NT2/D1 (cell line): ENCODE data around the gene PKNOX2.

ENCODE experiments used
- DNase-seq: peaks from one replicate; pipeline ENCODE4 v3.0.0-alpha.2; 2011; ENCODE audit warnings: low read depth, low spot score
- H3K27me3 ChIP-seq: 2 replicates; pipeline ENCODE4 v1.6.0; 2011; ENCODE audit warnings: mild to moderate bottlenecking; ENCODE audit not compliant: insufficient read length, insufficient read depth
- H3K36me3 ChIP-seq: 2 replicates; pipeline ENCODE4 v1.6.1; 2011; ENCODE audit warnings: mild to moderate bottlenecking, low read length, mixed read lengths; ENCODE audit not compliant: insufficient read depth, insufficient read length
- H3K4me1 ChIP-seq: 2 replicates; pipeline ENCODE4 v1.5.1; 2011; ENCODE audit not compliant: insufficient read depth, insufficient read length
- H3K4me3 ChIP-seq: 2 replicates; pipeline ENCODE4 v1.5.1; 2011; ENCODE audit warnings: low read depth; ENCODE audit not compliant: insufficient read length
- H3K9ac ChIP-seq: 2 replicates; pipeline ENCODE4 v1.6.0; 2011; ENCODE audit warnings: low read depth; ENCODE audit not compliant: insufficient read length
- H3K9me3 ChIP-seq: 2 replicates; pipeline ENCODE4 v1.5.1; 2011; ENCODE audit warnings: mild to moderate bottlenecking, low read length; ENCODE audit not compliant: insufficient read depth
- SUZ12 ChIP-seq: IDR thresholded peaks from 2 replicates; pipeline ENCODE4 v1.6.1; 2011; ENCODE audit not compliant: insufficient read length, insufficient read depth; ENCODE audit errors: extremely low read depth
- YY1 ChIP-seq: IDR thresholded peaks from 2 replicates; pipeline ENCODE4 v1.6.1; 2011; ENCODE audit not compliant: insufficient read length, insufficient read depth
- ZNF274 ChIP-seq: IDR thresholded peaks from 2 replicates; pipeline ENCODE4 v1.6.1; 2011; ENCODE audit warnings: mild to moderate bottlenecking, low read depth, low read length

Gene PKNOX2

GRCh38 chr11:125388611-125389010, 224.1 kb downstream of the PKNOX2 start:
- Histone ChIP-seq H3K4me1 (no peaks in the 10 kb centered on the region), H3K36me3 (peaks cover 2% of the 10 kb centered on the region), H3K4me3 (no peak overlapping the region), H3K27me3 (no peaks in the 10 kb centered on the region), H3K9ac (no peak overlapping the region), H3K9me3 (no peaks in the 10 kb centered on the region)
- no peak for TF ChIP-seq ZNF274
- no peak for TF ChIP-seq YY1
- TF ChIP-seq SUZ12: no peak
- DNase-seq: no peak

GRCh38 chr11:125389339-125390166, 225.0 kb downstream of the PKNOX2 start:
- Histone ChIP-seq H3K36me3 (peaks cover 2% of the 10 kb centered on the region), H3K9ac (no peak overlapping the region), H3K27me3 (no peaks in the 10 kb centered on the region), H3K4me3 (no peak overlapping the region), H3K9me3 (no peaks in the 10 kb centered on the region), H3K4me1 (no peaks in the 10 kb centered on the region)
- TF ChIP-seq ZNF274 (no peak), SUZ12 (no peak), YY1 (no peak)
- DNase-seq: no peak

- Histone ChIP-seq H3K4me1 (no peaks in the 10 kb centered on the region), H3K36me3 (peaks cover 2% of the 10 kb centered on the region), H3K27me3 (no peaks in the 10 kb centered on the region), H3K9me3 (no peaks in the 10 kb centered on the region), H3K9ac (no peak overlapping the region), H3K4me3 (no peak overlapping the region)
- no peak for TF ChIP-seq YY1
- TF ChIP-seq SUZ12: no peak
- no peak for TF ChIP-seq ZNF274
- no peak for DNase-seq
Observed at GRCh38 chr11:125390946-125391345, 226.4 kb downstream of the PKNOX2 start.

GRCh38 chr11:125393331-125393730, 228.8 kb downstream of the PKNOX2 start:
- no peak overlapping the region for H3K9ac ChIP-seq
- H3K27me3 ChIP-seq: no peaks in the 10 kb centered on the region
- no peak for TF ChIP-seq SUZ12
- no peak for TF ChIP-seq ZNF274
- no peak for TF ChIP-seq YY1

GRCh38 chr11:125394296-125394695, 229.7 kb downstream of the PKNOX2 start:
- H3K36me3 ChIP-seq: peaks cover 10% of the 10 kb centered on the region
- DNase-seq: no peak
- H3K9me3 ChIP-seq: no peaks in the 10 kb centered on the region
- H3K27me3 ChIP-seq: no peaks in the 10 kb centered on the region
- H3K9ac ChIP-seq: no peak overlapping the region
- H3K4me1 ChIP-seq: peaks cover 3% of the 10 kb centered on the region
- TF ChIP-seq ZNF274 (no peak), YY1 (no peak), SUZ12 (no peak)
- H3K4me3 ChIP-seq: no peak overlapping the region

More at GRCh38 chr11:125393331-125393730, 228.8 kb downstream of the PKNOX2 start:
- no peaks in the 10 kb centered on the region for H3K9me3 ChIP-seq
- no peak for DNase-seq
- peaks cover 1% of the 10 kb centered on the region for H3K4me1 ChIP-seq
- H3K4me3 ChIP-seq: no peak overlapping the region
- peaks cover 7% of the 10 kb centered on the region for H3K36me3 ChIP-seq

- TF ChIP-seq ZNF274: no peak
- TF ChIP-seq YY1: no peak
- no peaks in the 10 kb centered on the region for H3K27me3 ChIP-seq
Observed at GRCh38 chr11:125397421-125397820, 232.9 kb downstream of the PKNOX2 start.

GRCh38 chr11:125398475-125398874, 233.9 kb downstream of the PKNOX2 start:
- no peak overlapping the region for H3K9ac ChIP-seq
- DNase-seq: no peak
- no peaks in the 10 kb centered on the region for H3K27me3 ChIP-seq
- H3K4me3 ChIP-seq: no peak overlapping the region
- H3K9me3 ChIP-seq: no peaks in the 10 kb centered on the region
- H3K4me1 ChIP-seq: peaks cover 16% of the 10 kb centered on the region
- peaks cover 13% of the 10 kb centered on the region for H3K36me3 ChIP-seq
- TF ChIP-seq SUZ12: no peak
- TF ChIP-seq ZNF274: no peak
- TF ChIP-seq YY1: no peak

More at GRCh38 chr11:125397421-125397820, 232.9 kb downstream of the PKNOX2 start:
- Histone ChIP-seq H3K4me3 (no peak overlapping the region), H3K9ac (no peak overlapping the region), H3K36me3 (peaks cover 13% of the 10 kb centered on the region), H3K4me1 (peaks cover 16% of the 10 kb centered on the region), H3K9me3 (no peaks in the 10 kb centered on the region)
- DNase-seq: no peak
